Posterior vena cava (tissue), 2 donors: ENCODE data around the gene PLVAP. TPM values are rescaled to one million over a fixed set of nuclear protein-coding genes. Genes with fewer than 3 reads are reported as not detected.
A peak's percentile ranks its signal among the peaks of the same experiment; 100 is the strongest.

Experiments
- DNase-seq: peaks from one replicate; pipeline ENCODE4 v3.0.0-alpha.2; 2020; ENCODE audit warnings: low spot score
- intact Hi-C, 2 donors: fragments of 100-400 bp; cut with DNase I; formaldehyde crosslinking; loops; one replicate each; pipeline versions ENCODE4 v1.14.1 to v1.14.2; 2022 to 2023
- total RNA-seq, 2 donors: library from RNA; stranded (reverse); fragmentation: NEBNext Ultra II Directional; extraction: Animal tissue kit (Norgen Biotek cat#: 25700); gene quantifications; one replicate each; pipeline ENCODE4 v1.2.1, GENCODE V29; 2021
- donor health status: DM: yes; HTN: yes; CAD: no.
- donor health status: DM: yes; HTN: yes; CAD: no.

Gene PLVAP
- total RNA-seq, 2 donors from 2014 or later = 151 to 181 TPM

DNA sequence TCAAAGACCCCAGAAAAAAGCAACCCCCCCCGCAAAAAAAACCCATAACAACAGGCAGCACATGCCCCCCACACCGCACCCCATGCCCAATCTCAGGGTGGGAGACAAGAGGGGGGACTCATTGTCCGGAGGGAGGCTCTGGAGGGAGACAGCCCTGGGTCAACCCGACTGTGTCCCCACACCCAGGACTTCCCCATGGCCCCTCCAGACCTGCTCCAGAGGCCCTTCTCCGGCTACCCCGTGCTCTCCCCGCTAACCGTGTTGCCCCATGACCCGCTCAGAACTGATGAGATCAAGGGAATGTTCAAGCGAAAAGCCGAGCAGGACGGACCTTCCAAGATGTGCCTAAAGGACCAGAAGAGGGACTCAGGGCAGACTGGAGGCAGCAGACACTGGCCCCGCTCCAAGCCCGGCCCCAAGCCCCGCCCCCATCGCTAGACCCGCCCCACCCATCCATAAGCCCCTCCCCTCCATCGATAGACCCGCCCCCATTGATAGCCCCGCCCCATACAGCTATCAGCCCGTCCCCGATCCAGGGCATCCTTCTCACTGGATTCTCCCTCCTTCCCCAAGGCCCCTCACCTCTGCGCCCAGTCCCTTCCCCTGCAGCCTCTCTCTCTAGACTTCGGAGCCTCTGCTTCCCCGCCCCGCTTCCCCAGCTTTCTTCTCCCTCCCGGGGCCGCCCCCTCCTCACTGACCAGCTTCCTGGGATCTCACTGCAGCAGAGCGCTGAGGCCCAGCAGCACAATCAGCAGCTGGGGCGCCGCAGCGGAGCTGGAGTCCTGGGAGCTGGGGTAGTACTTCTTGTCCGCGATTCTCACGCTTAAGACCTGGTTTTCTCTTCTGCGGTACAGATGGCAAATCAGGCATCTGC, 26.1 kb upstream of the PLVAP start:
- no peak for DNase-seq
- intact Hi-C loops = no loop called here

GRCh38 chr19:17401628-17402027, 24.5 kb upstream of the PLVAP start:
- DNase-seq = no peak
- intact Hi-C loops = no loop called here

DNA sequence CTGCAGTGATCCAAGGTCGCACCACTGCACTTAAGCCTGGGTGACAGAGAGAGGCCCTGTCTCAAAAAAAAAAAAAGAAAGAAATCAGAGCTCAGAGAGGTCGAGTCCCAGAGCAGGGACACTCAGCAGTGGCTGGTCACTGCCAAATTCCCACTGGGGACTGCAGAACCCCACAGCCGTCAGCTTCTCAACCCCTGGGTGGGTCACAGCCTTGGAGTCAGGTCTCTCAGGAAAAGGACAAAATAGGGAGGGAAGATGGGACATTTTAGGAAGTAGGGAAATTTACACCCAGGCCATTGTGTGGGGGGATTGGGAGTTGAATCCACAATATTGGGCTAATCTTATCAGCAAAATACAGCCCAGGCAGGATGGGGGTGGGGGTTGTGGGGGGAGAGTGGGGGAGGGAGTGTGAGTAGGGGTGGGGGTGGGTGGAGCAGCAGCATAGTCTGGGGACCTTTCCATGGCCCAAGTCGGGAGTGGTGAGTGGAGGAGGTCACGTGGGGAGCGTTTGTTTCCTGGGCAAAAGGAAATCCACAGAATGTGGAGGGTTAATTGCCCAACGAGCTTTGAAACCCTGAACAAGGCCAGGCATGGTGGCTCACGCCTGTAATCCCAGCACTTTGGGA, 21.9 kb upstream of the PLVAP start:
- intact Hi-C loops = loop anchor here in 1 of 2 donors (5.0 kb wide), 1 partner anchor 68 kb away; no protein-coding TSS in a partner anchor
- no peak for DNase-seq

DNA sequence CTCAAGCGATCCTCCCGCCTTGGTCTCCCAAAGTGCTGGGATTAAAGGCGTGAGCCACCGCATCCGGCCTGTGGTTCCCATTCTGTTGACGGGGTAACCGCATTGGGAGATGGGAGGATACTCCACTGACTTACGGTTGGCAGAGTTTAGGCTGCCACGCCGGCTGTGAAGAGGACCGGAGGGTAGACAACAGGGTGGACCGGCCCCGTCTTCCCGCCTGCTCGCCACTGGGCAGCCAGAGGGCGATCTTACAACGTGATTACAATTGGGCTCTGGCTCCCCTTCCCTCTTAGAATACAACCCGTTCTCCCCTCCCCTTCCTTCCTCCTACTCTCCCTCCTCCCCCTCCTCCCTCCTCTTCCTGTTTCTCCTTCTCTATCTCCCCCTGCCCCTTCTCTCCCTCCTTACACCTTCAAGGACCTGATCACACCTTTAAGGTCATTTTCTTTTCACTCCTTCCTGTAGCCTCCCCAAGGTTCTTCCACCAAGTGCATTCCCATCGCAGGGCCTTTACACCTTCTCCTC, 17.8 kb upstream of the PLVAP start:
- intact Hi-C loops = loop anchor here (5.0 kb wide), 2 partner anchors 53 to 72 kb away; no protein-coding TSS in a partner anchor
- no peak for DNase-seq

DNA sequence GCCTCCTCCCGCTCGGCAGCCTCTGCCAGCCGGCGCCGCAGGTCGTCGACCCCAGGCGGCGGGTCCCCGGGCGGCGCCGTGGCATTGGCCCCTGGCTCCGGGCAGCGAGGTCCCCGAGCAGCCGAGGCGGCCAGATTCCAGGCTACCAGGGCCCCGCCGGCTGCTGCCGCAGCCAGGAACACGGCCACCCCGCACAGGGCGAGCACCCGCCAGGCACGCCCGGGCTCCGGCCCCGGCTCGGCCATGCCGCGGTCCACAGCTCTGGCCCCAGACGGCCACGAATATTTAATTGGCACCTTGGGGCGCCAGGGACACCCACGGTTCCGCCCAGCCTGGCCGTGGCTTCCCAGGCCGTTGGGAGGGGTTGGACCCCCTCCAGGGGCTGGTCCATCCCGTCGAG, 16.8 kb upstream of the PLVAP start, which contains the start of gene CCDC194:
Gene CCDC194, minus strand, starts transcription at position 283 of the 400 bp plus-strand sequence. Its CDS starts 38 bp downstream, at position 245.
- DNase-seq = no peak
- intact Hi-C loops = loop anchor here in 1 of 2 donors (5.0 kb wide), 1 partner anchor 52 kb away; no protein-coding TSS in a partner anchor

DNA sequence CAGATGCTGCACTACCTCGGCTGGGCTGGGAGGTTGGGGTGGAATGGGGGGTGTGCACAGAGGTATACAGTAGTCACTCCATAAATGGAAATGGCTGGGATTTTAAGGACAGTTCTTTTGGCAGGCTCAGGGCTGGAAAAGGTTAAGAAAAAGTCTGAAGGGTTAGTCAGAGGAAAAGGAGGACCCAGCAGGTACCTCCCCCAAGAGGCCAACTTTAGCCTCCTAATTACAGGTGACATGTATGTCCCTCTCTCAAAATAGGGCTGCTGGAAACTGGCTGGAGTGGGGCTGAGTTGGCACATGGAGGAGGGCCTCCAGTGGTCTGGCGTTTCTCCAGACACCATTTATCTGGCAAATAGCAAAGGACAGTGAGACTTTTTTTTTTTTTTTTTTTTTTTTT, 15.9 kb upstream of the PLVAP start:
- no peak for DNase-seq
- intact Hi-C loops = loop anchor here in 1 of 2 donors (5.0 kb wide), 1 partner anchor 51 kb away; no protein-coding TSS in a partner anchor

DNA sequence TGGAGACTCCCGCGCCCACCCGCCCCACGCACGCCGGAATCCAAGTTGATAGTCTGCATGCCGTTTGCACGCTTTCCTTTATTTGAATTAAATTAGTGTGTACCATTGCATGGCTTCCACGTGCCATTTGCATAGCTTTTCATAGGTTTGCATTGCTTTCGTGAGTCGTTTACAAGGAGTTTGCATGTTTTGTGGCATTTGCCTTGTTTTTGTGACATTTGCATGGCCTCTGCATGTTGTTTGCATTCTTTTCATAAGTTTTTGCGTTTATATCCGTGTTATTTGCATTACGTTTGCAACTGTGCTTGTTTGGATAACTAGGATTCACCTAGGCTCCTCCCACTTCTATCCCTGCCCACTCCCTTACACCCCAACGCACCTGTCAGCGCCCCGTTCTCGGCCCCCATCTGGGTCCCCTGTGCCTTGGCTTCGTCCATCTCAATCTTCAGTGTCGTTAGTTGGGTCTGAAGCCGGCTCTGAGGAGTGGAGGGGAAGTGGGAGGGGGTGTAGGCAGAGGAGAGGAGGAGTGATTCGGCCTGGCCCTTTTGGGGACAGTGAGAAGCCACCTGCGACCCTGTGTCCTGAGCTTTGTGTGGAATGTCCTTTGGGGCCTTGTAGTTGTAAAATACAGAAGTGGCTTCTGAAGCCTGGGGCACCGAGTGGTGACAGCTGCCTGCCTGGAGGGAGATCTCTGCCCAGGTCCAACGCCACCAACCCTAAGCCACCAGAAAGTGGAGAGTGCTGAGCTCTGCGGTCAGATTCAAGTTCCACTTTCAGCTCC, 14.4 kb upstream of the PLVAP start:
- DNase-seq = no peak
- intact Hi-C loops = loop anchor here in 1 of 2 donors (5.0 kb wide), 1 partner anchor 49 kb away; no protein-coding TSS in a partner anchor

- peak; percentile 97 for DNase-seq
- intact Hi-C loops = loop anchor here in 1 of 2 donors (5.0 kb wide), 1 partner anchor 49 kb away; no protein-coding TSS in a partner anchor
Observed at GRCh38 chr19:17390665-17391370, 13.7 kb upstream of the PLVAP start.

DNA sequence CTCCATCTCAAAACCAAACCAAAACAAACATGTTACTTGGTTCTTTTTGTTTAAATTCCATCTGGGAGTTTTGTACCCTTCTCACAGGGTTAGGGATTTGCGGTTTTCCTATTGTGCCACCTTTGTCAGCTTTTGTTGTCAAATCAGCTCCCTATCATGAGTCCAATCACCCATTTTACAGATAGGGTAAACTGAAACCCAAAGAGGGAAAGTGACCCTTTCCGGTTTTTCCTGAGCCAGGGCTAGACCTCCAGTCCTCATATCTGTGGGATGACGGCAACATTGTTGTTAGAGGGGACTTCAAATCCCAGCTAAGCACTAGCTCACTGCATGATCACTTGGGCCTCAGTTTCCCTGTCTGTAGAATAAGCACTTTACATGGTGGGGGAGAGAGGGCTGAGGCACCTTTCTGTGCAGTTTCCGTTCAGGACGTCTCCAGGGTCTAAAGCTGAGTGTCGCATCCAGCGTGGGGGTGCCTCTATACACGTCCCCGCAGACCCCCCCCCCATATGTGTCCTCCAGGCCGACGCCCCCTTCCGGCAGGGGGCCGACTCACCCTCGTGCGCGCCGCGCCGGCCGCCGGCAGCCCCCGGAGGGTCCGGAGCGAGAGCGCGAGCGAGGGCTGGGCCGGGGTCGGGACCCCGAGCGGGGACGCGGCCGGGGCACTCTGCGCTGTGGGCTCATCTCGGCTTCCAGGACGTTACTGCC, 13.0 kb upstream of the PLVAP start:
- intact Hi-C loops = loop anchor here (2.0 to 5.0 kb wide), 3 partner anchors 43 to 98 kb away; no protein-coding TSS in a partner anchor
- no peak for DNase-seq

- intact Hi-C loops = loop anchor here in 1 of 2 donors (2.0 to 5.0 kb wide), 2 partner anchors 42 to 97 kb away; no protein-coding TSS in a partner anchor
- DNase-seq = no peak
Observed at GRCh38 chr19:17389288-17389687, 12.1 kb upstream of the PLVAP start.

- DNase-seq = peak; percentile 88
- intact Hi-C loops = loop anchor here in 1 of 2 donors (5.0 kb wide), 1 partner anchor 94 kb away; no protein-coding TSS in a partner anchor
Observed at GRCh38 chr19:17385878-17386611, 8.9 kb upstream of the PLVAP start.

DNA sequence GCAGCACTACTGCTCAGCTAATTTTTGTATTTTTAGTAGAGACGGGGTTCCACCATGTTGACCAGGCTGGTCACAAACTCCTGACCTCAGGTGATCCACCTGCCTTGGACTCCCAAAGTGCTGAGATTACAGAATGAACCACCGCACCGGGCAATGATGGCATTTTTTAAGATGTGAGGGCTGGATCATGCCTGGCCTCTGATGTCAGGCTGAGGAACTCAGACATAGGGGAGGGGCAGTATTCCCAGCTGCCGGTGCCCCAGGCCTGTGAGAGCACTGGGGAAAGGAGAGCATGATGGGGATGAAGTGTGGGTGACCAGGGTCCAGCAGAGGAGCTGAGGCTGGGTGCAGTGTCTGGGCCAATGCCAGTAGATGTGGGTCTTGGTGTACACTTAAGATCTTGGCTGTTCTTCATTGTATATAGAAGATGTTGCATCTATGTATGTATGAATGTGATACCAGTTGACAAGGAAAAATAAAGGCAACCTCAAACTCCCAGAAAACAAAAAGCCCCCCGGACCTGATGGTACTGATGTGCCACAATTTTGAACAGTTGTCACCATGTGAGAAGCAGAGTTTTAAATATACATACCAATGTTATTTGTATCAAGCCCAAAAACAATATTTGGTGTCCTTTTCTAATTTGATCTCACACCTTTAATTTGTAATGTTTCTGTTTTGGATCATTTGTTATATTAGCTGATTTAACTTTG, 3.4 kb upstream of the PLVAP start:
- intact Hi-C loops = no loop called here

DNA sequence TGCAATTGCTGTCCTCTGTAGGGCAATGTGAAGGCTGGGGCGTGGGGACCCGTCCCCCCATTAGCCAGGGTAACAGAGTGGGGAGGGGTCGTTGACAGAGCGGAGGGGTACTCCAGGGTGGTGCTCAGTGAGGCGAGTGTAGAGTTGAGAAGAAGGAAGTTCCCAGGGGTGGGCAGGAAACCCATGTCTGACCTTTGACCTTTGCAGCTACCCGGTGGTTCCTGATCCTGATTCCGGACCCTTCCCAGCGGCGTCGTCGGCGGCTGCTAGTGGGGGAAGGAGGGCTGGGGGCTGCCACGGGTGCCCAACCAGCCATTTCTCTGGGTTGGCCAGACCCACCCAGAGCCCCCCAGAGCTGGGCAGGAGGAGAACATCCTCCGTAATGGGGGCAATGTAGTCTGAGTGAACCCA, 2.1 kb upstream of the PLVAP start:
- DNase-seq = no peak
- intact Hi-C loops = no loop called here

More for the DNA sequence above, 3.4 kb upstream of the PLVAP start:
- DNase-seq = no peak

DNA sequence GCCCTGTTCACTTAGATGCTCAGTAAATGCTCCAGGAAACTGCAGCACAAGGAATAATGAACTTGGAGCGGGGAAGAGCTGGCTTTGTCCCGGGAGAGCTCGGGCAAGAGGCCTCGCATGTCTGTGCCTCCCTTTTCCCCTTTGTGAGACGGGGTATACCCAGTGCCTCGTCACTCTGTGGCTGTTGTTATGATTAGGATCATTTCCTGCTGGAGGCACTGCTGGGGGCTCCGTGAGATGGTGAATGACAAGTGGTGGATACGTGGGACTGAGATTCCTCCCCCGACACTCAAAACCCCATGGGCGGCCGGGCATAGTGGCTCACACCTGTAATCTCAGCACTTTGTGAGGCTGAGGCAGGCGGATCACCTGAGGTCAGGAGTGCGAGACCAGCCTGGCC, 1.1 kb upstream of the PLVAP start:
- intact Hi-C loops = no loop called here
- DNase-seq = no peak

- intact Hi-C loops = no loop called here
- no peak for DNase-seq
Observed at GRCh38 chr19:17370026-17370587, 7.0 kb downstream of the PLVAP start.

- DNase-seq = no peak
- intact Hi-C loops = no loop called here
Observed at GRCh38 chr19:17365361-17365760, 11.8 kb downstream of the PLVAP start.
